ENCODE measurements around the gene ADAMTS7.
"Not testable (repeated sequence)": the region's sequence is repeated elsewhere in the genome, so short reads cannot be mapped to it uniquely, and the experiment has no call there.

ADAMTS7 gene

GRCh38 chr15:78726870-78727551, 84.3 kb downstream of the ADAMTS7 start:
- H3K9me3 Mint-ChIP-seq: no peaks in the 10 kb centered on the region
- H3K4me1 Mint-ChIP-seq (ENCODE audit: low read depth): no peaks in the 10 kb centered on the region
- H3K27ac Mint-ChIP-seq: no peak overlapping the region
- no peaks in the 10 kb centered on the region for H3K36me3 Mint-ChIP-seq (ENCODE audit: low read depth)
- no peak overlapping the region for H3K4me3 Mint-ChIP-seq
- peaks cover 5% of the 10 kb centered on the region for H3K27me3 Mint-ChIP-seq

- H3K9me3 Mint-ChIP-seq; H3K4me1 Mint-ChIP-seq (ENCODE audit: low read depth); H3K36me3 Mint-ChIP-seq (ENCODE audit: low read depth); H3K27ac Mint-ChIP-seq; H3K4me3 Mint-ChIP-seq: not testable (repeated sequence)
- peaks cover 27% of the 10 kb centered on the region for H3K27me3 Mint-ChIP-seq
These were observed 91.3 kb downstream of the ADAMTS7 start for GRCh38 chr15:78719819-78720450.

- no peak overlapping the region for H3K4me3 Mint-ChIP-seq
- no peaks in the 10 kb centered on the region for H3K9me3 Mint-ChIP-seq
- peaks cover 27% of the 10 kb centered on the region for H3K27me3 Mint-ChIP-seq
- no peak overlapping the region for H3K27ac Mint-ChIP-seq
- H3K4me1 Mint-ChIP-seq (ENCODE audit: low read depth): no peaks in the 10 kb centered on the region
- no peaks in the 10 kb centered on the region for H3K36me3 Mint-ChIP-seq (ENCODE audit: low read depth)
These were observed 92.4 kb downstream of the ADAMTS7 start for GRCh38 chr15:78718837-78719236.

- peaks cover 27% of the 10 kb centered on the region for H3K27me3 Mint-ChIP-seq
- no peak overlapping the region for H3K27ac Mint-ChIP-seq
These were observed 93.2 kb downstream of the ADAMTS7 start for GRCh38 chr15:78717956-78718656.

GRCh38 chr15:78716651-78717050, 94.6 kb downstream of the ADAMTS7 start:
- Mint-ChIP-seq H3K27me3 (peaks cover 27% of the 10 kb centered on the region), H3K36me3 (ENCODE audit: low read depth) (no peaks in the 10 kb centered on the region), H3K9me3 (no peaks in the 10 kb centered on the region), H3K4me3 (no peak overlapping the region), H3K27ac (no peak overlapping the region), H3K4me1 (ENCODE audit: low read depth) (no peaks in the 10 kb centered on the region)

More at GRCh38 chr15:78717956-78718656, 93.2 kb downstream of the ADAMTS7 start:
- H3K4me1 Mint-ChIP-seq (ENCODE audit: low read depth): no peaks in the 10 kb centered on the region
- no peaks in the 10 kb centered on the region for H3K9me3 Mint-ChIP-seq
- no peaks in the 10 kb centered on the region for H3K36me3 Mint-ChIP-seq (ENCODE audit: low read depth)
- H3K4me3 Mint-ChIP-seq: no peak overlapping the region

GRCh38 chr15:78715930-78716329, 95.3 kb downstream of the ADAMTS7 start:
- no peak overlapping the region for H3K27ac Mint-ChIP-seq
- H3K27me3 Mint-ChIP-seq: peaks cover 27% of the 10 kb centered on the region
- no peaks in the 10 kb centered on the region for H3K36me3 Mint-ChIP-seq (ENCODE audit: low read depth)
- H3K9me3 Mint-ChIP-seq: no peaks in the 10 kb centered on the region
- no peaks in the 10 kb centered on the region for H3K4me1 Mint-ChIP-seq (ENCODE audit: low read depth)
- H3K4me3 Mint-ChIP-seq: no peak overlapping the region

GRCh38 chr15:78715434-78715833, 95.8 kb downstream of the ADAMTS7 start:
- no peaks in the 10 kb centered on the region for H3K4me1 Mint-ChIP-seq (ENCODE audit: low read depth)
- H3K27me3 Mint-ChIP-seq: peaks cover 27% of the 10 kb centered on the region
- H3K4me3 Mint-ChIP-seq: no peak overlapping the region
- no peaks in the 10 kb centered on the region for H3K36me3 Mint-ChIP-seq (ENCODE audit: low read depth)
- no peak overlapping the region for H3K27ac Mint-ChIP-seq
- H3K9me3 Mint-ChIP-seq: no peaks in the 10 kb centered on the region

- H3K4me3 Mint-ChIP-seq: no peak overlapping the region
- no peaks in the 10 kb centered on the region for H3K4me1 Mint-ChIP-seq (ENCODE audit: low read depth)
These were observed 96.4 kb downstream of the ADAMTS7 start for GRCh38 chr15:78714890-78715289.

GRCh38 chr15:78712797-78713515, 98.3 kb downstream of the ADAMTS7 start:
- no peak overlapping the region for H3K27ac Mint-ChIP-seq
- peaks cover 19% of the 10 kb centered on the region for H3K27me3 Mint-ChIP-seq
- no peak overlapping the region for H3K4me3 Mint-ChIP-seq
- no peaks in the 10 kb centered on the region for H3K9me3 Mint-ChIP-seq
- H3K4me1 Mint-ChIP-seq (ENCODE audit: low read depth): peaks cover 3% of the 10 kb centered on the region
- no peaks in the 10 kb centered on the region for H3K36me3 Mint-ChIP-seq (ENCODE audit: low read depth)

More at GRCh38 chr15:78714890-78715289, 96.4 kb downstream of the ADAMTS7 start:
- no peak overlapping the region for H3K27ac Mint-ChIP-seq
- peaks cover 30% of the 10 kb centered on the region for H3K27me3 Mint-ChIP-seq
- no peaks in the 10 kb centered on the region for H3K9me3 Mint-ChIP-seq
- no peaks in the 10 kb centered on the region for H3K36me3 Mint-ChIP-seq (ENCODE audit: low read depth)

- no peak overlapping the region for H3K27ac Mint-ChIP-seq
- H3K4me1 Mint-ChIP-seq (ENCODE audit: low read depth): peaks cover 3% of the 10 kb centered on the region
- H3K27me3 Mint-ChIP-seq: peaks cover 26% of the 10 kb centered on the region
- no peaks in the 10 kb centered on the region for H3K36me3 Mint-ChIP-seq (ENCODE audit: low read depth)
- H3K9me3 Mint-ChIP-seq: no peaks in the 10 kb centered on the region
- H3K4me3 Mint-ChIP-seq: no peak overlapping the region
These were observed 99.6 kb downstream of the ADAMTS7 start for GRCh38 chr15:78711638-78712037.

GRCh38 chr15:78709263-78709882, 101.9 kb downstream of the ADAMTS7 start:
- Mint-ChIP-seq H3K27me3 (peaks cover 41% of the 10 kb centered on the region), H3K4me1 (ENCODE audit: low read depth) (peaks cover 4% of the 10 kb centered on the region), H3K4me3 (no peak overlapping the region), H3K9me3 (no peaks in the 10 kb centered on the region), H3K36me3 (ENCODE audit: low read depth) (no peaks in the 10 kb centered on the region), H3K27ac (no peak overlapping the region)

All from stimulated activated naive CD8-positive, alpha-beta T cell treated with anti-CD3 and anti-CD28 coated beads, Interleukin-15, Interleukin-2, amounts not matched to agents 100 ng/mL and 50 ng/mL, for 24 hours (primary cell).